Stomach (tissue), 4 donors: ENCODE data around the gene PECR.

Experiments used
- POLR2A ChIP-seq, 4 donors: fragments of 450-650 bp; IDR thresholded peaks; one replicate each; pipeline ENCODE4 v1.6.1; 2016; ENCODE audit warnings: antibody characterized with exemption in 4 of 4, control low read depth in 2 of 4, mild to moderate bottlenecking in 1 of 4, moderate library complexity in 1 of 4
- TF ChIP-seq, protein P1 (sequence below), 7 experiments: fragments of 450-650 bp in 4 of 7; fragments of 200-600 bp in 3 of 7; sonication (generic) in 3 of 7; IDR thresholded peaks; one replicate each; pipeline ENCODE4 v1.5.1; 2016 to 2019; ENCODE audit warnings: antibody characterized with exemption in 7 of 7, control low read depth in 2 of 7, mild to moderate bottlenecking in 1 of 7

- no peak for TF ChIP-seq POLR2A (IDR thresholded peaks at IDR 0.05)
- TF ChIP-seq, protein P1, sequence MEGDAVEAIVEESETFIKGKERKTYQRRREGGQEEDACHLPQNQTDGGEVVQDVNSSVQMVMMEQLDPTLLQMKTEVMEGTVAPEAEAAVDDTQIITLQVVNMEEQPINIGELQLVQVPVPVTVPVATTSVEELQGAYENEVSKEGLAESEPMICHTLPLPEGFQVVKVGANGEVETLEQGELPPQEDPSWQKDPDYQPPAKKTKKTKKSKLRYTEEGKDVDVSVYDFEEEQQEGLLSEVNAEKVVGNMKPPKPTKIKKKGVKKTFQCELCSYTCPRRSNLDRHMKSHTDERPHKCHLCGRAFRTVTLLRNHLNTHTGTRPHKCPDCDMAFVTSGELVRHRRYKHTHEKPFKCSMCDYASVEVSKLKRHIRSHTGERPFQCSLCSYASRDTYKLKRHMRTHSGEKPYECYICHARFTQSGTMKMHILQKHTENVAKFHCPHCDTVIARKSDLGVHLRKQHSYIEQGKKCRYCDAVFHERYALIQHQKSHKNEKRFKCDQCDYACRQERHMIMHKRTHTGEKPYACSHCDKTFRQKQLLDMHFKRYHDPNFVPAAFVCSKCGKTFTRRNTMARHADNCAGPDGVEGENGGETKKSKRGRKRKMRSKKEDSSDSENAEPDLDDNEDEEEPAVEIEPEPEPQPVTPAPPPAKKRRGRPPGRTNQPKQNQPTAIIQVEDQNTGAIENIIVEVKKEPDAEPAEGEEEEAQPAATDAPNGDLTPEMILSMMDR (IDR thresholded peaks at IDR 0.05), result no peak
Measured at GRCh38 chr2:216104691-216105090, 23.1 kb upstream of the PECR start.
